ENCODE results near the gene PIK3CG. TPM values are rescaled to one million over a fixed set of nuclear protein-coding genes. Genes with fewer than 3 reads are reported as not detected.

Gene PIK3CG
- total RNA-seq, 1 donor from 2014 or later: 15.7 TPM

DNA sequence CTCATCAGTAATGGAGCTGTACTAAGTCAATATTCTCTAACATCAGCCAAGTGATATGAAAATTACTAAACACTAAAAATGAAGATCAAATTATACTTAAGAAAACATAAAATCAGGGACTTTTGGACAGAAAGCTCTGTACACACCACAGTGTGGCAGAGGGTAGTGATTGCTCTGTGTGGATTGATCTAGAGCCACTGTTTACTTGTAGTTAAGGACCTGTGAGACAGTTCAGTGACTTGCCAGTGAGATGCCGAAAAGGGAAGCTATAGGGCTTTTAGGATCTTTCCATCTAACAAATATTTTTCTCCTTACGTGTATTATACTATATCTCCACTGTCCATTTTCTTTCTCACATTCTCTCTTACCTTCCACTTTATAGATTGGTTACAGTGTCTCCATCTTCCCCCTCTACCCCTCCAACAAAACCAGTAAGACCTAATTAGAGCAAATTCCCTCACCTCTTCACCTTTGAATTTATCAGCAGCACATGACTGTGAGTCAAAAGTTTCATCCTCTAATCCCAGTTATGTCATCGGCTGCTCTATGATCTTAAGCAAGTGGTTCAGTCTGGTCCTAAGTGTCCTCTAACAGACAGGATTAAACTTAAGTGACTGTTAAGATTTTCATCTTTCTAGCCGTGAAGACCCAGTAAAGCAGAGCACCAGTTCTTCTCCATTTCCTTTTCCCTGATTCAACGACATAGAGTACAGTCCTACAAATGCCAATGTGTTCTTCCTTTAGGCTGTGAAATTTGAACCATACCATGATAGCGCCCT lies 6.9 kb downstream of the PIK3CG start:
- H3K36me3 ChIP-seq: peaks cover 8% of the 10 kb centered on the region
- TF ChIP-seq CTCF (IDR thresholded peaks at IDR 0.05): no peak
- no peaks in the 10 kb centered on the region for H3K27me3 ChIP-seq
- no peaks in the 10 kb centered on the region for H3K9me3 ChIP-seq
- ATAC-seq (peak; percentile 51), DNase-seq (no peak)
- no peak overlapping the region for H3K27ac ChIP-seq
- intact Hi-C loops (cut with DNase I): no loop called here
- H3K4me1 ChIP-seq: no peaks in the 10 kb centered on the region
- no peak overlapping the region for H3K4me3 ChIP-seq

DNA sequence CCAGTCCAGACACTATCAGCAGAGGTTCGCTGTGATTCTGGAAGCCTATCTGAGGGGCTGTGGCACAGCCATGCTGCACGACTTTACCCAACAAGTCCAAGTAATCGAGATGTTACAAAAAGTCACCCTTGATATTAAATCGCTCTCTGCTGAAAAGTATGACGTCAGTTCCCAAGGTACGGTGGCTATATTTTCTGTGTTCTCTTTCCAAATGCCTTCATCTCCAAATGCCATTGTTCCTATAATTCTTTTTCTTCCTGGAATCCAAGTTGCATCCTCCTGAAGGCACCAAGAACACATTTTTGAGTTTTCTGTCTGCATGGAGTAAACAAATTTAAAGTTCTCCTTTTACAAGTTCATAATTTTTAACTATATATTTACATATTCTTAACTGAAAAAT lies 7.7 kb downstream of the PIK3CG start:
- DNase-seq (no peak), ATAC-seq (no peak)
- intact Hi-C loops (cut with DNase I): no loop called here
- peaks cover 8% of the 10 kb centered on the region for H3K36me3 ChIP-seq
- H3K27ac ChIP-seq: no peak overlapping the region
- H3K4me3 ChIP-seq: no peak overlapping the region
- no peaks in the 10 kb centered on the region for H3K4me1 ChIP-seq
- TF ChIP-seq CTCF (IDR thresholded peaks at IDR 0.05): no peak
- no peaks in the 10 kb centered on the region for H3K9me3 ChIP-seq
- no peaks in the 10 kb centered on the region for H3K27me3 ChIP-seq

DNA sequence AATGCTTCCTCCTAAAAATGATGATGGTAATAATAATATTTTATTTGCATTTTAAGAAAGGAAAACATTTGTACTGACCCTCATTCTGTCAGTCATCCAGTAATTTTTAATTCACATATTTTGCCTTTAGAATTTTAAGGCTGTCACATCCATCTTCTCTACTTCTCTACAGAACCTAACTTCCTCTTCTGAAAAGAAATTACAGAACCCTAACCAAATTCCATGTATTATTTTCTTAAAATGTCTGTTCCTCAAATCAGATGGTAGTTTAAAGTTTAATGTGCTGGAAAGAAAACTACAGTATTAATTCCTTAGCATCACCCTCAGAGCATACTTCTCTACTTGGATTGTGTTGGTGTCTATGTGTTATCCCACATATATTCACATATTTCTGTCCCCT lies 9.0 kb downstream of the PIK3CG start:
- Histone ChIP-seq H3K36me3 (no peaks in the 10 kb centered on the region), H3K27me3 (no peaks in the 10 kb centered on the region), H3K9me3 (no peaks in the 10 kb centered on the region), H3K4me3 (no peak overlapping the region), H3K27ac (no peak overlapping the region), H3K4me1 (no peaks in the 10 kb centered on the region)
- ATAC-seq: no peak
- DNase-seq: no peak
- TF ChIP-seq CTCF (IDR thresholded peaks at IDR 0.05): no peak
- intact Hi-C loops (cut with DNase I): no loop called here

DNA sequence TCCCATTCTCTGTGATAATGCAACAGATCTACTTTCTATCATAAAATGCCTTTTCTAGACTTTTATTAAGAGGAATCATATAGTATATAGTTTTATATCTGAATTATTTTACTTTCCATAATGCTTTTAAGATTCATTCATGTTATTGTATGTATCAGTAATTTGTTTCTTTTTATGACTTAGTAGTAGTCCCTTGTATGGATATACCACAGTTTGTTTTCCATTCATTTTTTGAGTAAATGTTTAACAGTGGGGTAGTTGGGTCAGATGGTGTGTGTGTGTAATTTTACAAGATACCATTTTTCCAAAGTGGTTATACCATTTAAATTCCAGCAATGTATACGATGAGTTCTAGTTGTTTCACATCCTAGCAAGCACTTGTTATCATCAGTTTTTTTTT lies 10.4 kb downstream of the PIK3CG start:
- intact Hi-C loops (cut with DNase I): no loop called here
- no peak overlapping the region for H3K27ac ChIP-seq
- no peak for TF ChIP-seq CTCF (IDR thresholded peaks at IDR 0.05)
- H3K27me3 ChIP-seq: no peaks in the 10 kb centered on the region
- ATAC-seq (no peak), DNase-seq (no peak)
- H3K4me1 ChIP-seq: no peaks in the 10 kb centered on the region
- H3K9me3 ChIP-seq: no peaks in the 10 kb centered on the region
- H3K4me3 ChIP-seq: no peak overlapping the region
- H3K36me3 ChIP-seq: peaks cover 7% of the 10 kb centered on the region

- Histone ChIP-seq H3K36me3 (peaks cover 13% of the 10 kb centered on the region), H3K9me3 (no peaks in the 10 kb centered on the region), H3K4me3 (no peak overlapping the region), H3K27me3 (no peaks in the 10 kb centered on the region), H3K27ac (no peak overlapping the region), H3K4me1 (no peaks in the 10 kb centered on the region)
- intact Hi-C loops (cut with DNase I): no loop called here
- DNase-seq: no peak
- TF ChIP-seq CTCF (IDR thresholded peaks at IDR 0.05): no peak
- no peak for ATAC-seq
Measured at GRCh38 chr7:106878748-106879439, 13.8 kb downstream of the PIK3CG start.
